H1 (cell line): Measurements from ENCODE around the gene MAGI2. TPM values are rescaled to one million over a fixed set of nuclear protein-coding genes. Genes with fewer than 3 reads are reported as not detected.
A peak's percentile ranks its signal among the peaks of the same experiment; 100 is the strongest.

Source experiments
- CTCF ChIA-PET: fragments of 300-600 bp; sonication (Branson Sonifier 250); formaldehyde crosslinking; loops from one replicate; lab custom pipeline; 2021; ENCODE audit not compliant: partially characterized antibody; lab: Charles Lee
- POLR2A ChIA-PET: fragments of 300-600 bp; sonication (Branson Sonifier 250); formaldehyde crosslinking; loops from one replicate; lab custom pipeline; 2021; ENCODE audit warnings: inconsistent platforms; ENCODE audit not compliant: partially characterized antibody; lab: Charles Lee
- DNase-seq, 2 experiments: peaks; one replicate each; pipeline versions ENCODE4 v3.0.0 to v3.0.0-alpha.2; 2010 to 2022; ENCODE audit warnings: low spot score in 2 of 2, low read depth in 1 of 2, mixed read lengths in 1 of 2
- FAIRE-seq: peaks from 2 replicates; lab custom pipeline; 2011; peaks lifted over from hg19 to GRCh38; lab: Jason Lieb, UNC
- H2AFZ ChIP-seq: 2 replicates; pipeline ENCODE4 v1.8.1; 2012; ENCODE audit warnings: low read length, inconsistent platforms
- H2AK5ac ChIP-seq: 2 replicates; pipeline ENCODE4 v1.6.1; 2013; ENCODE audit warnings: low read depth, low read length
- H2BK120ac ChIP-seq: replicated peaks from 2 replicates; pipeline ENCODE3; 2013; ENCODE audit warnings: low read depth, low read length, inconsistent platforms
- H2BK12ac ChIP-seq: 2 replicates; pipeline ENCODE4 v1.6.1; 2013; ENCODE audit warnings: low read depth, low read length
- H2BK15ac ChIP-seq: 2 replicates; pipeline ENCODE4 v1.6.1; 2013; ENCODE audit warnings: low read length
- H2BK20ac ChIP-seq: 2 replicates; pipeline ENCODE4 v1.6.1; 2013; ENCODE audit warnings: low read length
- H2BK5ac ChIP-seq: 2 replicates; pipeline ENCODE4 v1.6.1; 2013; ENCODE audit warnings: low read depth, low read length
- H3K14ac ChIP-seq: 2 replicates; pipeline ENCODE4 v1.6.1; 2013; ENCODE audit warnings: inconsistent platforms; ENCODE audit not compliant: insufficient read length
- H3K18ac ChIP-seq: 2 replicates; pipeline ENCODE4 v1.6.1; 2013; ENCODE audit warnings: low read length; ENCODE audit errors: extremely low read depth
- H3K23ac ChIP-seq: 2 replicates; pipeline ENCODE4 v1.6.1; 2013; ENCODE audit warnings: inconsistent platforms; ENCODE audit not compliant: insufficient read length
- H3K23me2 ChIP-seq: 2 replicates; pipeline ENCODE4 v1.6.1; 2013; ENCODE audit warnings: low read depth, low read length
- H3K27ac ChIP-seq: 2 replicates; pipeline ENCODE4 v1.6.1; 2011; ENCODE audit warnings: low read depth, low read length, inconsistent platforms
- H3K27me3 ChIP-seq, 4 experiments: replicated peaks in 1 of 4; 1 replicate in 1 of 4; 2 replicates in 3 of 4; pipeline versions ENCODE4 v1.6.1 to v1.8.1; 2011 to 2013; ENCODE audit warnings: low read length in 3 of 4, mild to moderate bottlenecking in 3 of 4, inconsistent platforms in 2 of 4, mixed read lengths in 2 of 4, moderate library complexity in 1 of 4; ENCODE audit not compliant: control insufficient read depth in 3 of 4, insufficient read depth in 3 of 4; ENCODE audit errors: extremely low read depth in 1 of 4
- H3K36me3 ChIP-seq, 4 experiments: 2 replicates each; pipeline versions ENCODE4 v1.6.1 to v1.8.1; 2011 to 2013; ENCODE audit warnings: mild to moderate bottlenecking in 4 of 4, low read length in 3 of 4, moderate library complexity in 2 of 4, control low read depth in 1 of 4, inconsistent platforms in 1 of 4; ENCODE audit not compliant: insufficient read depth in 4 of 4, control insufficient read depth in 2 of 4
- H3K4ac ChIP-seq: replicated peaks from 2 replicates; pipeline ENCODE3; 2013; ENCODE audit warnings: low read length, low read depth, mixed read lengths, inconsistent platforms; ENCODE audit not compliant: insufficient read length
- H3K4me1 ChIP-seq, 4 experiments: replicated peaks in 1 of 4; 1 replicate in 1 of 4; 2 replicates in 3 of 4; pipeline versions ENCODE4 v1.6.1 to v1.8.1; 2011 to 2013; ENCODE audit warnings: low read length in 3 of 4, inconsistent platforms in 2 of 4, mixed read lengths in 1 of 4; ENCODE audit not compliant: insufficient read depth in 4 of 4, control insufficient read depth in 3 of 4
- H3K4me2 ChIP-seq, 2 experiments: 2 replicates each; pipeline versions ENCODE4 v1.6.1 to v1.8.1; 2011 to 2013; ENCODE audit warnings: low read depth in 2 of 2, low read length in 2 of 2, control low read depth in 1 of 2, inconsistent platforms in 1 of 2, mild to moderate bottlenecking in 1 of 2; ENCODE audit not compliant: insufficient read depth in 1 of 2
- H3K4me3 ChIP-seq, 4 experiments: fragments of 200-600, 300-600 bp in 1 of 4; sonication (generic), shearing (Covaris generic), sonication (Bioruptor Twin) in 1 of 4; 2 replicates each; pipeline versions ENCODE4 v1.5.1 to v1.8.1; 2011 to 2016; ENCODE audit warnings: low read length in 4 of 4, low read depth in 3 of 4, control low read depth in 2 of 4, inconsistent platforms in 2 of 4, mild to moderate bottlenecking in 2 of 4, mixed read lengths in 1 of 4, moderate library complexity in 1 of 4; ENCODE audit not compliant: insufficient read depth in 2 of 4; ENCODE audit errors: extremely low read depth in 1 of 4
- H3K56ac ChIP-seq: replicated peaks from 2 replicates; pipeline ENCODE3; 2013; ENCODE audit warnings: low read depth, mild to moderate bottlenecking, mixed read lengths, low read length, inconsistent platforms; ENCODE audit not compliant: insufficient read length
- H3K79me1 ChIP-seq: 2 replicates; pipeline ENCODE4 v1.6.1; 2013; ENCODE audit warnings: low read depth, low read length, control low read depth
- H3K79me2 ChIP-seq, 2 experiments: 2 replicates each; pipeline versions ENCODE4 v1.6.1 to v1.8.1; 2012 to 2013; ENCODE audit warnings: low read length in 2 of 2, mild to moderate bottlenecking in 2 of 2, inconsistent platforms in 1 of 2; ENCODE audit not compliant: insufficient read depth in 2 of 2, control insufficient read depth in 1 of 2
- H3K9ac ChIP-seq, 4 experiments: replicated peaks in 1 of 4; 1 replicate in 1 of 4; 2 replicates in 3 of 4; pipeline versions ENCODE4 v1.6.1 to v1.8.1; 2011 to 2013; ENCODE audit warnings: low read depth in 3 of 4, low read length in 3 of 4, control low read depth in 2 of 4, mild to moderate bottlenecking in 2 of 4, moderate library complexity in 2 of 4, inconsistent platforms in 1 of 4; ENCODE audit errors: extremely low read depth in 1 of 4
- H3K9me3 ChIP-seq, 2 experiments: 2 replicates each; pipeline versions ENCODE4 v1.6.1 to v1.8.1; 2012 to 2013; ENCODE audit warnings: mild to moderate bottlenecking in 2 of 2, moderate library complexity in 2 of 2, control low read depth in 1 of 2, inconsistent platforms in 1 of 2, low read depth in 1 of 2, low read length in 1 of 2, mixed read lengths in 1 of 2; ENCODE audit not compliant: insufficient read depth in 2 of 2
- H4K20me1 ChIP-seq, 2 experiments: replicated peaks in 1 of 2; 2 replicates each; pipeline versions ENCODE3 to v1.8.1; 2011 to 2013; ENCODE audit warnings: inconsistent platforms in 2 of 2, low read length in 2 of 2, mild to moderate bottlenecking in 1 of 2; ENCODE audit not compliant: insufficient read depth in 2 of 2, control insufficient read depth in 1 of 2
- H4K5ac ChIP-seq: 2 replicates; pipeline ENCODE4 v1.6.1; 2013; ENCODE audit warnings: low read length, low read depth, mixed read lengths, inconsistent platforms; ENCODE audit not compliant: insufficient read length
- H4K8ac ChIP-seq: 2 replicates; pipeline ENCODE4 v1.8.0; 2013; ENCODE audit warnings: mild to moderate bottlenecking, moderate library complexity, low read length, inconsistent platforms; ENCODE audit not compliant: insufficient read depth; ENCODE audit errors: extremely low read depth
- H4K91ac ChIP-seq: replicated peaks from 2 replicates; pipeline ENCODE3; 2013; ENCODE audit warnings: low read length, mixed read lengths, inconsistent platforms; ENCODE audit not compliant: insufficient read length
- GTF2F1 ChIP-seq: IDR thresholded peaks from 2 replicates; pipeline ENCODE4 v1.6.1; 2012; ENCODE audit warnings: low read depth, low read length, improper control_type of control experiment, borderline replicate concordance
- HDAC2 ChIP-seq, 2 experiments: fragments of 300-600 bp in 1 of 2; sonication (generic) in 1 of 2; IDR thresholded peaks; 2 replicates each; pipeline ENCODE4 v1.6.1; 2011 to 2012; ENCODE audit warnings: low read depth in 2 of 2, low read length in 2 of 2, mild to moderate bottlenecking in 2 of 2, moderate library complexity in 2 of 2, borderline replicate concordance in 1 of 2, inconsistent platforms in 1 of 2
- KDM4A ChIP-seq: IDR thresholded peaks from one replicate; pipeline ENCODE4 v1.7.1; 2012; ENCODE audit warnings: low read depth, mild to moderate bottlenecking, moderate library complexity, low read length, inconsistent platforms; ENCODE audit not compliant: severe bottlenecking
- RBBP5 ChIP-seq: IDR thresholded peaks from 2 replicates; pipeline ENCODE4 v1.7.1; 2012; ENCODE audit warnings: low read depth, mild to moderate bottlenecking, inconsistent platforms, low read length, moderate library complexity, borderline replicate concordance
- SP1 ChIP-seq: IDR thresholded peaks from 2 replicates; pipeline ENCODE4 v1.6.1; 2011; ENCODE audit warnings: low read depth, low read length
- SUZ12 ChIP-seq: fragments of 200-600 bp; sonication (generic); IDR thresholded peaks from 2 replicates; pipeline ENCODE4 v1.6.1; 2012; ENCODE audit warnings: mild to moderate bottlenecking, inconsistent platforms, low read length, moderate library complexity, mixed read lengths
- TBP ChIP-seq: IDR thresholded peaks from 2 replicates; pipeline ENCODE4 v1.6.1; 2011; ENCODE audit warnings: low read depth, low read length, improper control_type of control experiment
- WGBS, 2 experiments: shearing (Covaris generic) in 1 of 2; methylation state at CpG; one replicate each; pipeline versions ENCODE4 v1.1.6 to v1.1.7; 2013 to 2015; ENCODE audit warnings: low lambda C conversion rate in 2 of 2, mixed read lengths in 2 of 2, inconsistent platforms in 1 of 2, low coverage in 1 of 2, missing lambda C conversion rate in 1 of 2; ENCODE audit not compliant: insufficient replicate concordance in 2 of 2, insufficient coverage in 1 of 2, insufficient read length in 1 of 2; ENCODE audit errors: extremely low coverage in 1 of 2, missing lambda C conversion rate in 1 of 2; 5-methylcytosine and 5-hydroxymethylcytosine counted together
- polyA plus RNA-seq, 7 experiments: library from polyadenylated mRNA; depleted of rRNA in 3 of 7; stranded (reverse) in 5 of 7; unstranded in 2 of 7; fragments of >200 nt in 5 of 7; fragments of 200-250 nt in 2 of 7; gene quantifications; 1 replicate in 5 of 7; 2 replicates in 1 of 7; 4 replicates in 1 of 7; pipeline versions ENCODE4 v1.2.1 to v1.2.3, GENCODE V29; 2011 to 2013; ENCODE audit warnings: missing spikeins in 2 of 7, mixed read lengths in 2 of 7
- total RNA-seq: library from RNA; stranded (reverse); fragmentation: NEBNext Ultra II Directional; extraction: Animal tissue kit (Norgen Biotek cat#: 25700); gene quantifications from 2 replicates; pipeline ENCODE4 v1.2.1, GENCODE V29; 2021

Gene MAGI2
- total and polyA plus RNA-seq, 2 of the 8 experiments (the other 6 are each of a cell fraction or from before 2014, with no cell fraction given), result 6.0 to 27.3 TPM

DNA sequence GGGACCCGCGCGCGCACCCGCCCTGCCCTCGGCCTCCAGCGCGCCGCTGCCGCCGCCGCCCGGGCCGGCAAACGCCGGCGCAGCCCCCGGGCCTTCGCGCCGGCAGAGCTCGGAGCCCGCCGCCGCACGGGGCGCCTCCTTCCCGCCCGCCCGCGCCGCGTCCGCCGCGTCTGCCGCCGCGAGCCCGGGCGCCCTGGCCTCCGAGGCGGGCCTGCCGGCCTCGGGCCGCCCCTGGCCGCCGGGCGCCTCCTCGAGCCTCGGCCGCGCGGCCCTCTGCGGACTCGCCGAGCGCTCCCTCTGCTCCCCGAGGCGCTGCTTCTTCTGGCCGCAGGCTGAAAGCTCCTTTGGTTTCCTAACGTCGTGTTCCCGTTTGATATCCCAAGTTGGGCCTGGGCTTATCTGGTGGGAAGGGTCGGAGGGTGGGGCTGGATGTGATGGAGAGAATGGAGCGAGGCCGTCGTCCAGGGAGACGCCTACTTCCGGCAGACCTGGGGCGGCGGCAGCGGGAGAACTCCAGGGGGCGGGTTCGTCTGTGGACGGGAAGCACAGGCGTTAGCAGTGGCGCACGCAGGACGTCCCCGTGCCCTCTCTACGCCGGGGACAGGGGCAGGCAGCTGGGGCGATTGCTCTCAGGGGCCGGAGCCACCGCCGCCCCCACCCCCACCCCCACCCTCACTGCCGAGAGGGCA is 1433.9 kb downstream of the MAGI2 start:
- TF ChIP-seq SUZ12 (0 out of 2 replicates have a peak, but pooled peaks have one; percentile 27), KDM4A (peak; percentile 29), GTF2F1 (no peak), TBP (peak; percentile 21; the same call in 1 of the 2 replicates), SP1 (no peak), RBBP5 (peak; percentile 71; the same call in 1 of the 2 replicates), HDAC2 (IDR thresholded peaks at IDR 0.05; ENCODE audit: borderline replicate concordance in 1 of 2, low read depth in 2 of 2, low read length in 2 of 2) (0 out of 4 replicates have a peak, but pooled peaks of 1 of the 2 experiments have one; percentile 32)
- TF ChIP-seq, all 59 proteins: peak for 5
- Histone ChIP-seq H3K23me2 (peaks cover 7% of the 10 kb centered on the region; the same call in 1 of the 2 replicates), H3K4me2 (peak overlapping the region; percentile 85 to 87), H2AFZ (0 out of 2 replicates have a peak overlapping the region, but pooled peaks have one; percentile 54), H4K91ac (no peak overlapping the region), H2BK120ac (no peak overlapping the region), H3K9ac (peak overlapping the region in 1 of 4 experiments; percentile 73; a peak in 3 of 7 replicates), H3K79me1 (no peaks in the 10 kb centered on the region; the same call in 1 of the 2 replicates), H3K4ac (no peak overlapping the region), H4K5ac (no peak overlapping the region), H3K23ac (no peak overlapping the region), H2AK5ac (no peak overlapping the region), H3K9me3 (no peaks in the 10 kb centered on the region), H2BK12ac (no peak overlapping the region), H2BK20ac (no peak overlapping the region), H3K27ac (no peak overlapping the region), H3K36me3 (no peaks in the 10 kb centered on the region), H3K79me2 (no peaks in the 10 kb centered on the region), H4K20me1 (no peaks in the 10 kb centered on the region), H3K14ac (no peak overlapping the region), H2BK15ac (no peak overlapping the region), H3K56ac (no peak overlapping the region), H2BK5ac (no peak overlapping the region), H4K8ac (peak overlapping the region; percentile 62; the same call in 1 of the 2 replicates), H3K4me3 (peak overlapping the region; percentile 51 to 74 (median 52)), H3K27me3 (peaks cover 2 to 10% (median 4%) of the 10 kb centered on the region in 4 experiments; a peak in 5 of 7 replicates), H3K18ac (0 out of 2 replicates have a peak overlapping the region, but pooled peaks have one; percentile 34), H3K4me1 (peaks cover 0 to 11% (median 3%) of the 10 kb centered on the region in 4 experiments; a peak in 4 of 7 replicates)
- FAIRE-seq (no peak), DNase-seq (peak; percentile 38 to 78)
- ChIA-PET CTCF (interaction anchor here (0.6 to 5.9 kb wide), 24 partner anchors 12 to 305 kb away, joined by 3 to 73 read pairs (median 6); no protein-coding TSS in a partner anchor), POLR2A (interaction anchor here (1.0 to 2.6 kb wide), 3 partner anchors 12 to 21 kb away, joined by 4 to 8 read pairs (median 8); no protein-coding TSS in a partner anchor)
- 0% methylated on average over 22 of the region's 88 CpGs; no CpG with 5 or more reads in 1 of the 2 experiments for WGBS, 2 experiments
